IMR-90 (cell line): ENCODE results near the gene DIPK1A.

Experiments used
- CTCF ChIP-seq: conservative IDR thresholded peaks from 2 replicates; pipeline ENCODE4 v1.5.1; 2012; ENCODE audit warnings: mild to moderate bottlenecking, low read depth, low read length, improper control_type of control experiment
- FOS ChIP-seq: fragments of 150-350 bp; IDR thresholded peaks from 2 replicates; pipeline ENCODE4 v1.6.1; 2016; ENCODE audit warnings: low read depth, low read length
- MAFK ChIP-seq: IDR thresholded peaks from 2 replicates; pipeline ENCODE4 v1.6.1; 2012; ENCODE audit warnings: low read depth, low read length, improper control_type of control experiment
- POLR2A ChIP-seq: IDR thresholded peaks from 2 replicates; pipeline ENCODE4 v1.6.1; 2012; ENCODE audit warnings: mild to moderate bottlenecking, low read depth, low read length
- RFX5 ChIP-seq: IDR thresholded peaks from 2 replicates; pipeline ENCODE4 v1.8.0; 2012; ENCODE audit warnings: low read depth, mild to moderate bottlenecking, low read length, moderate library complexity

- no peak for TF ChIP-seq CTCF
- no peak for TF ChIP-seq MAFK
- TF ChIP-seq RFX5, result no peak
- no peak for TF ChIP-seq POLR2A
- TF ChIP-seq FOS, result no peak
Measured at GRCh38 chr1:92826792-92827191, 134.5 kb downstream of the DIPK1A start.
